Limb (tissue), 2 donors: ENCODE data around the gene ANGPTL3.
A peak's percentile ranks its signal among the peaks of the same experiment; 100 is the strongest.
"Not testable (repeated sequence)": the region's sequence is repeated elsewhere in the genome, so short reads cannot be mapped to it uniquely, and the experiment has no call there.

Experiments used
- DNase-seq, 2 donors: peaks; one replicate each; pipeline ENCODE4 v3.0.0-alpha.2; 2016; ENCODE audit errors: extremely low spot score in 2 of 2

ANGPTL3 gene

DNA sequence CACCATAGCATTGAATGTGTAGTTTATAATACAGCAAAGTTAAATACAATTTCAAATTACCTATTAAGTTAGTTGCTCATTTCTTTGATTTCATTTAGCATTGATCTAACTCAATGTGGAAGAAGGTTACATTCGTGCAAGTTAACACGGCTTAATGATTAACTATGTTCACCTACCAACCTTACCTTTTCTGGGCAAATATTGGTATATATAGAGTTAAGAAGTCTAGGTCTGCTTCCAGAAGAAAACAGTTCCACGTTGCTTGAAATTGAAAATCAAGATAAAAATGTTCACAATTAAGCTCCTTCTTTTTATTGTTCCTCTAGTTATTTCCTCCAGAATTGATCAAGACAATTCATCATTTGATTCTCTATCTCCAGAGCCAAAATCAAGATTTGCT lies at the start of gene ANGPTL3:
ANGPTL3 (plus strand) TSS at position 240 of the 400 bp plus-strand sequence; CDS start at position 287, 47 bp downstream.
- DNase-seq: no peak

GRCh38 chr1:62561306-62561705 lies 36.0 kb upstream of the ANGPTL3 start:
- DNase-seq: no peak

DNA sequence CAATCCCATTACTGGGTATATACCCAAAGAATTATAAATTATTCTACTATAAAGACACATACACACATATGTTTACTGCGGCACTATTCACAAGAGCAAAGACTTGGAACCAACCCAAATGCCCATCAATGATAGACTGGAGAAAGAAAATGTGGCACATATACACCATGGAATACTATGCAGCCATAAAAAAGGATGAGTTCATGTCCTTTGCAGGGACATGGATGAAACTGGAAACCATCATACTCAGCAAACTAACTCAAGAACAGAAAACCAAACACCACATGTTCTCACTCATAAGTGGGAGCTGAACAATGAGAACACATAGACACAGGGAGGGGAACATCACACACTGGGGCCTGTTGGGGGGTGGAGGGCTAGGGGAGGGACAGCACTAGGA lies 30.1 kb upstream of the ANGPTL3 start:
- DNase-seq: not testable (repeated sequence)

DNA sequence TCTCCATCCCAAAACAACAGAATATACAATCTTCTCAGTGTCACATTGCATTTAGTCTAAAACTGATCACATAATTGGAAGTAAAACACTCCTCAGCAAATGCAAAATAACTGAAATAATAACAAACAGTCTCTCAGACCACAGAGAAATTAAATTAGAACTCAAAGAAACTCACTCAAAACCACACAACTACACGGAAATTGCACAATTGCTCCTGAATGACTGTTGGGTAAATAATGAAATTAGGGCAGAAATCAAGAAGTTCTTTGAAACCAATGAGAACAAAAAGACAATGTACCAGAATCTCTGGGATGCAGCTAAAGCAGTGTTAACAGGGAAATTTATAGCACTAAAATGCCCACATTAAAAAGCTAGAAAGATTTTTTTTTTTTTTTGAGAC lies 29.4 kb upstream of the ANGPTL3 start:
- not testable (repeated sequence) for DNase-seq

DNA sequence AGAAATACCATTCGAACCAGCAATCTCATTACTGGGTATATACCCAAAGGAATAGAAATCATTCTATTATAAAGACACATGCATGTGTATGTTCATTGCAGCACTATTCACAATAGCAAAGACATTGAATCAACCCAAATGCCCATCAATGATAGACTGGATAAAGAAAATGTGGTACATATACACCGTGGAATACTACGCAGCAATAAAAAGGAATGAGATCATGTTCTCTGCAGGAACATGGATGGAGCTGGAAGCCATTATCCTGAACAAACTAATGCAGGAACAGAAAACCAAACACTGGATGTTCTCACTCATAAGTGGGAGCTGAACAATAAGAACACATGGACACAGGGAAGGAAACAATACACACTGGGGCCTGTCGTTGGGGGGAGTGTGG lies 25.8 kb upstream of the ANGPTL3 start:
- DNase-seq: not testable (repeated sequence)

DNA sequence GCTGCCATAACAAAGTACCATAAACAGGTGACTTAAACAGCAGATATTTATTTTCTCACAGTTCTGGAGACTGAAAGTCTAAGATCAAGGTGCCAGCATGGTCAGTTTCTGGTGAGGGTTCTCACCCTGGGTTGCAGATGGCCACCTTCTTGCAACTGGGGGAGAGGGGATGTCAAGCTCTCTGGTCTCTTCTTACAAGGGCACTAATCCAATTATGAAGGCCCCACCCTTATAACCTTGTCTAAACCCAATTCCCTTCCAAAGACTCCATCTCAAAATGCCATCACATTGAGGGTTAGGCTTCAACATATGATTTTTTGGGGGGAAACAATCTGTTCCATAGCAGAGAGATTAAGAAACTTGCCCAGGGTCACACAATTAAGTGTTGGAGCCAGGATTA lies 24.8 kb upstream of the ANGPTL3 start:
- no peak for DNase-seq

GRCh38 chr1:62573675-62574074 lies 23.6 kb upstream of the ANGPTL3 start:
- no peak for DNase-seq

GRCh38 chr1:62585469-62586155 lies 11.7 kb upstream of the ANGPTL3 start:
- no peak for DNase-seq

GRCh38 chr1:62588000-62588399 lies 9.3 kb upstream of the ANGPTL3 start:
- DNase-seq: no peak

GRCh38 chr1:62589321-62589720 lies 8.0 kb upstream of the ANGPTL3 start:
- no peak for DNase-seq

DNA sequence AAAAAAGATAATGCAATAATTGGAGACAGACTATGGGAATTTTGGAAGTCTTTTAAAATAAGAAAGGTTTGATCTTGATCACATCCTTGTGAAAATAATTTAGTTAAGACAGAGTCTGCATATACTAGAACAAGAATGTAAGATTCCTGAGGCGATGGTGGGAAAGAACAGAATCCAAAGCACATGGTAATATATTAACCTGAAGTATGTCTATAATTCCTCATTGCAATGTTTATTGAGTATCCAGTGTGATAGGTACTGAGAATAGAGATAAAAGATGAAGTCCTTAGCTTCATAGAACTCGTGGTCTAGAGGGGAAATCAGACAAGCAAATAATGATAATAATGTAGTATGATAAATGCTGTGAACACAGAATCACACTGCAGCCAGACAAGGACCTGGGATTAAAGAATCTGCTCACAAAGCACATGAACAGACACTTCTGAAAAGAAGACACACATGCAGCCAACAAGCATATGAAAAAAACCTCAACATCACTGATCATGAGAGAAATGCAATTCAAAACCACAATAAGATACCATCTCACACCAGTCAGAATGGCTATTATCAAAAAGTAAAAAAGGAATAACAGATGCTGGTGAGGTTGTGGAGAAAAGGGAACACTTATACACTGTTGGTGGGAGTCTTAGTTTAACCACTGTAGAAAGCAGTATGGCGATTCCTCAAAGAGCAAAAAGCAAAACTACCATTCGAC lies 6.9 kb upstream of the ANGPTL3 start:
- no peak for DNase-seq

DNA sequence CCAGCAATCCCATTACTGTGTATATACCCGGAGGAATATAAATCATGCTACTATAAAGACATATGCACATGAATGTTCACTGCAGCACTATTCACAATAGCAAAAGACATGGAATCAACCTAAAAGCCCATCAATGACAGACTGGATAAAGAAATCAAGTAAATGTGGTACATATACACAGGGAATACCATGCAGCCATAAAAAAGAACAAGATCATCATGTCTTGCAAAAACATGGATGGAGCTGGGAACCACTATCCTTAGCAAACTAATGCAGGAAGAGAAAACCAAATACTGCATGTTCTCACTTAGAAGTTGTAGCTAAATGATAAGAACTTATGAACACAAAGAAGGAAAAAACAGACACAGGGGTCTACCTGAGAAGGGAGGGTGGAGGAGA lies 6.4 kb upstream of the ANGPTL3 start:
- no peak for DNase-seq

DNA sequence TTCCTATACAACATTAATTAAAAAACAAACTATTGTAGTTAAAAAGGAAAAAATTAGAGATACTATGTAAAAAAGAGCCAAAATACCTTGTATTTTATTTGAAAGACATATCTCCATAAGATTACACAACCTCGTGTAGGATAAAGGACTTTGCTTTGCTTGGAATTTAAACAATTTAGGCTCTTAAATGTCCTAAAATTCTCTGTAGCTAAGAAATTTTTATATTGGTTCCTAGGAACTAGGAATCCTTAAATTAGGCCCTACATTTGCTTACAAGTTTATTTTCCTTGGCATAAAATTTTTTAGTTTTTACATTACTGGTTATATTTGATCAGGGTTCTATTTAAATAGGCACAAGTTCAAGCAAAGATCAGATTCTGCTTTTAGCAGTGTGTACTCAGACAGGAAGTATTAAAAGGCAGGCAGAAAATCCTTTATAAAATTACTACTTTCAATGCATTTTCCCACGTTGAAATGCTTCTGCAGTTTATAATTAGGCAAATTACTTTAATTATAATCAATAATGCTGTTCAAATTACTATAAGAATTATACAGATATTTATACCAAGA lies 3.4 kb upstream of the ANGPTL3 start:
- DNase-seq: peak in 1 of 2 donors; percentile 10

- DNase-seq: no peak
Observed at GRCh38 chr1:62595647-62596046, 1.7 kb upstream of the ANGPTL3 start.

GRCh38 chr1:62599044-62599443 lies 1.7 kb downstream of the ANGPTL3 start:
- no peak for DNase-seq

DNA sequence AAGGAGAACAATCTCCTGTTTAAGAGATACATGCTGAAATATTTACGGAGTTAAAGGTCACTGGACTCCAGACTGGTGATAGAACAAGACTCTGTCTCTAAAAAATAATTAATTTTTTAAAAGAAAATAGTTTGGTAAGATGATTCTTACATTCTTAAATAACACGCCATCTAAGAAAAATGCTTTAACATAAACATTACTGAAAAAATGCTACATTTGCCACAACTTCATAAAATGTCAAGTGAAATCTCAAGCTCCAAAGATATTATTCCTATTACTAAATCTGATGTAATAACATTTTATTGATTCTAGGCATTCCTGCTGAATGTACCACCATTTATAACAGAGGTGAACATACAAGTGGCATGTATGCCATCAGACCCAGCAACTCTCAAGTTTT lies 4.1 kb downstream of the ANGPTL3 start:
- no peak for DNase-seq

- no peak for DNase-seq
Observed at GRCh38 chr1:62608905-62609304, 11.6 kb downstream of the ANGPTL3 start.

GRCh38 chr1:62610588-62610987 lies 13.3 kb downstream of the ANGPTL3 start:
- not testable (repeated sequence) for DNase-seq

DNA sequence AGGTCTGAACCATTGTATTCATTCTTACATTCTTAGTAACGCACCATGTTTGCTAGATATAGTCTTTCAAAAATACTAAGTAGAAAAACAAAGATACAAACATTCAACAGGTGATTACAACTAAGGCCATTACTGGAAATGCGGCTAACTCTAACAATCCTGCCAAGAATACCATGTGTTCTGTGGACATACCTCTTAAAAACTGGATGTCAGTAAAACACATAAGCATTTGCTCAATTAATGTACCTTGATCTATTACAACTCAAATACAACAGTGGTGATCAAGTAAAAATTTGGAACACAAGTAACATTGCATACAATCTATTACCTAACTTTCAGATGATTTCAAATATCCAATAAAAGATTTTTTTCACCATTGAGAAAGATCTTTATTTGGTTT lies 15.4 kb downstream of the ANGPTL3 start:
- DNase-seq: no peak

DNA sequence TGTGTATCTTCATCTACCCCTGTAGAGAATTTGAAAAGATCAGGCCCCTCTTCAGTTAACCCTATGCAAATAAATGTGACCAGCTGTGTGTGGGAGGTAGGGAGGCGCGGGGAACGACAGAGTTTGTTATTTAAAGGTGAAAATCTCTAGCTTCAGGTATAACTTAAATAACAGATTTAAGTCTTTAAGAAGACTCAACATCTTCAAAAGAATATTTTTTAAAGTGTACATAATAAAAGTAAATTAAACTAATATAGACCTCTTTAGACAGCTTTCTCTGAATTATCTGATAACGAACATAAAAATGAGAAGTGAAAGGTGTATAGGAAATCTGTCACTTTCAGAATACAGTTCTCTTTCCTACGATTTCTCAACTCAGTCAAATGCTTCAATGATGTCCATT lies 16.0 kb downstream of the ANGPTL3 start:
- no peak for DNase-seq

GRCh38 chr1:62613890-62614289 lies 16.6 kb downstream of the ANGPTL3 start:
- no peak for DNase-seq

GRCh38 chr1:62621907-62622306 lies 24.6 kb downstream of the ANGPTL3 start:
- no peak for DNase-seq

GRCh38 chr1:62625415-62625814 lies 28.1 kb downstream of the ANGPTL3 start:
- DNase-seq: no peak
